Stimulated activated naive CD8-positive, alpha-beta T cell treated with anti-CD3 and anti-CD28 coated beads, Interleukin-15, Interleukin-2, amounts not matched to agents 100 ng/mL and 50 ng/mL, for 24 hours (primary cell): Measurements from ENCODE around the gene CRTC1.

Source experiments
- H3K27ac Mint-ChIP-seq: one replicate; pipeline ENCODE4 v1.8.0; 2021; ENCODE audit warnings: mild to moderate bottlenecking, mixed read lengths
- H3K27me3 Mint-ChIP-seq: one replicate; pipeline ENCODE4 v1.8.0; 2021; ENCODE audit warnings: mixed read lengths
- H3K36me3 Mint-ChIP-seq: one replicate; pipeline ENCODE4 v1.8.0; 2021; ENCODE audit warnings: low read depth, mixed read lengths
- H3K4me1 Mint-ChIP-seq: one replicate; pipeline ENCODE4 v1.8.0; 2021; ENCODE audit warnings: low read depth, mixed read lengths
- H3K4me3 Mint-ChIP-seq: one replicate; pipeline ENCODE4 v1.8.0; 2021; ENCODE audit warnings: mild to moderate bottlenecking, mixed read lengths
- H3K9me3 Mint-ChIP-seq: one replicate; pipeline ENCODE4 v1.8.0; 2021; ENCODE audit warnings: mixed read lengths

Gene CRTC1

DNA sequence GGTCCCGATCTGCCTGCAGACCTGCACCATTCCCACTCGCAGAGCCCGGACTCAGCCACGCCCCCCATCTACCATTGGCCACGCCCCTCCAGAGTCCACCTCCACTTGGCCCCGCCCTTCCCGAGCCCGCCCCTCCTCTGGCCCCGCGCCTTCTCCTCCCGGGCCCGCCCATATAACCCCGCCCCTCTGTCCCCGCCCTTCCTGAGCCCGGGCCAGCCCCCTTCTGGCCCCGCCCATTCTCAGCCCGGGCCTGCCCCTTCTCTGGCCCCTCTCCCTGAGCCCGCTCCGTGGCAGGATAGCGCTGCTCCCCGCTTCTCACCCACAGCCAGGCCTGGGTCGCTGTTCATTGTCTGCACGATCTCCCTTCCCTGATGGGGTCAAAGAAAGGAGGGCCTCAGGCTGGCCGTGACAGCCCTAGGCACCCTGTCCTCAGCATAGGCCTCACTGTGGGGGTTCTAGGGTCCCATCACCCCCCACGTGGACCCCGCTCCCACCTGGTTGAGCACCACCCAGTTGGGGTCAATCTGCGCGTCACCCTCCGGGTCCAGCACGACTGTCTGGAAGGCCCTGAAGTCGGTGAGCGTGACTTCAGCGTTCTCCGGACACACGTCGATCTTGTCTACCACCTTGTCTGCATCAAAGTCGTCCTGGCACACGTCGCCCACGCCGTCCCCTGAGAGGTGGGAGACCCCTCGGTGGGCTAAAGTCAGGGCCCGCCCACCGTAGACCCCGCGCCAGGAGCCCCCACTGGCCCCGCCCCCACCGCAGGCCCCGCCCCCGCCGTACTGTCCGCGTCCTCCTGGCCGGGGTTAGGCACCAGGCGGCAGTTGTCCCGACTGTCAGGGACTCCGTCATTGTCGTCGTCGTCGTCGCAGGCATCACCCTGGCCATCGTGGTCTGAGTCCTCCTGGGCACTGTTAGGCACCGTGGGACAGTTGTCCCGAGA, 102.0 kb downstream of the CRTC1 start:
- Mint-ChIP-seq H3K9me3 (no peaks in the 10 kb centered on the region), H3K4me3 (no peak overlapping the region), H3K36me3 (peaks cover 4% of the 10 kb centered on the region), H3K4me1 (peaks cover 42% of the 10 kb centered on the region), H3K27ac (no peak overlapping the region), H3K27me3 (peaks cover 41% of the 10 kb centered on the region)

DNA sequence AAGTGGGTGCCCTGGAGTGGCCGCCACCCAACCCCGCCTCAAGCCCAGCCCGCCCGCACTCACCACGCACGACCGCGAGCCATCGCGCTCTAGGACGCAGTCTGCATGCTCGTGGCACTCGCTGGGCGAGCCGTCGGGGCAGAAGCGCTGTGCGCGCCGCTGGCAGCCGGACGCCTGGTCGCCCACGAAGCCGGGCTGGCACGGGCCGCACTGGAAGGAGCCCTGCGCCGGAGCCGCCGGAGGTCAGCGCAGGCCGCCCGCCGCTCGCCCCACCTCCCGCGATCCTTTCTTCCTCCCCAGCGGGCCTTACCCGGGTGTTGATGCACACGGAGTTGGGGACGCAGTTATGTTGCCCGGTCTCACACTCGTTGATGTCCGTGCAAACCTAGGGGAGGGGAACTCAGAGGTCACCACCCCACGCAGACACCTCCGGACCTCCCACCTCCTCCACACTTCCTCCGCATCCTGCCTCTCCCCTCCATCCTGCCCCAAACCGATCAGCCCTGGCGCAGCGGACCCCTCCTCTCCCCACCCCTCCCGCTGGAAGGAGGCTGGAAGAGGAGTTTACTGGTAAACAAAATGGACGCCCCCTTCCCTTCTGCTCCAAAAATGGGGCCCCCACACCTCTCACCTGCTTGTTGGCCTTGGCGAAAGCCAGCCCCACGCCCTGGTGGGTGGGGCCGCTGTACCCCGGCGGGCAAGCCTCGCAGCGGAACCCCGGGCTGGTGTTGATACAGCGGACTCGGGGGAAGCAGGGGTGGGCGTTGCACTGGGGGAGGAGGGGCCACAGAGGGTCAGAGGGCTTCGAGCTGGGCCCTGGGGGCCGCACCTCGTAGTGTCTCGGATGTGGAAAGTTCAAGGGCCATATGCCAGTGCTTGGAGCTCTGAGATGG, 105.3 kb downstream of the CRTC1 start:
- Mint-ChIP-seq H3K4me3 (peak overlapping the region; percentile 46), H3K27ac (peak overlapping the region; percentile 2), H3K27me3 (peaks cover 69% of the 10 kb centered on the region), H3K36me3 (peaks cover 4% of the 10 kb centered on the region), H3K9me3 (no peaks in the 10 kb centered on the region), H3K4me1 (peaks cover 43% of the 10 kb centered on the region)

DNA sequence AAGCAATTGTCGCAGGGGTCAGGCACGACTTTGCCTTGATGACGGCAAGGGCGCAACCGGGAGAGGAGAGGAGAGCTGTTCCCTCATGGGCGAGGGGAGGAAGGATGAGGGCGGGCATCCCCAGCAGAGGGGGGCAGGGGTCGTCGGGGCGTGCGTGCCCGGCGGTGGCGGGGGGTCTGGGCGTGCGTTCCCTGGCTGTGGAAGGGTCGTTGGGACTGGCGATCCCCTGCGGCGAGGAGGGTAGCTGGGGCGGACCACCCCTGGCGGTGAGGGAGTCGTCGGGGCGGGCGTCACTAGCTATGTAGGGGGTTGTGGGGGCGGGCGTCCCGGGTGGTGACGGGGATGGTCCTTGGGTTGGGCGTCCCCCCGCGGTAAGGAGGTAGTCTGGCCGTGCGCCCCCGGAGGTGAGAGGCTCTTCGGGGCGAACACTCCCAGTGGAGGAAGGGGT, 106.0 kb downstream of the CRTC1 start:
- H3K4me1 Mint-ChIP-seq: peaks cover 43% of the 10 kb centered on the region
- peak overlapping the region; percentile 46 for H3K4me3 Mint-ChIP-seq
- H3K36me3 Mint-ChIP-seq: peaks cover 4% of the 10 kb centered on the region
- H3K27ac Mint-ChIP-seq: peak overlapping the region; percentile 2
- peaks cover 69% of the 10 kb centered on the region for H3K27me3 Mint-ChIP-seq
- no peaks in the 10 kb centered on the region for H3K9me3 Mint-ChIP-seq

DNA sequence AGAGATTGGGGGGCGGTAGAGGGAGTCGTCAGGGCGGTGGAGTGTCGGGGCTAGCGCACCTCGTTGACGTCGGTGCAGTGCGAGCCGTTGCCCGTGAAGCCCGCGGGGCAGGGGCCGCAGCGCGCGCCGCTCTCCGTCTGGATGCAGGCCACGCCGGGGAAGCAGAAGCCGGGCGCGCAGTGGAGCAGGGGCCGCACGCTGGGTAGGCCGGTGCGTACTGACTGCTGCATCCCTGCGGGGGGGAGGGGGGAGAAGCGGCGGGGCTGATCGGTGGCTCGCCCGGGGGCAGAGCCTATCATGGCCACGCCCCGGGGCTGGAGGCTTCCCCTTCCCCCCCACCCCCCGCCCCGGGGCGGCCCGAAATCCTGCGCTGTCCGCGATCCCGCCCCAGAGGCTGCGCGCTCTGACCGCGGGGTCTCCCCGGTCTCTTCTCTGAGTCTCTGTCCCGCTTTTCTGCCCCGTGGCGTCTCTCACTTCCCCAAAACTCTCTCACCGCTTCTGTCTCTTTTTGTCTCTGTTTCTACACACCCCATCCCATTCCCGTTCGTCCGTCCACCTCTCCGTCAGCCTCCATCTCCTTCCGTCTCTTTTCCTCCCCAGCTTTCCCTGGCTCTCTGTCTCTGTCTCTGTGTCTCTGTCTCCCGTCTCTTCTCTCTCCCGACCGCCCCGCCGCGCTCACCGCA, 106.5 kb downstream of the CRTC1 start:
- no peak overlapping the region for H3K27ac Mint-ChIP-seq
- peaks cover 72% of the 10 kb centered on the region for H3K27me3 Mint-ChIP-seq
- H3K4me3 Mint-ChIP-seq: peak overlapping the region; percentile 66
- H3K4me1 Mint-ChIP-seq: peaks cover 43% of the 10 kb centered on the region
- no peaks in the 10 kb centered on the region for H3K9me3 Mint-ChIP-seq
- peaks cover 4% of the 10 kb centered on the region for H3K36me3 Mint-ChIP-seq

DNA sequence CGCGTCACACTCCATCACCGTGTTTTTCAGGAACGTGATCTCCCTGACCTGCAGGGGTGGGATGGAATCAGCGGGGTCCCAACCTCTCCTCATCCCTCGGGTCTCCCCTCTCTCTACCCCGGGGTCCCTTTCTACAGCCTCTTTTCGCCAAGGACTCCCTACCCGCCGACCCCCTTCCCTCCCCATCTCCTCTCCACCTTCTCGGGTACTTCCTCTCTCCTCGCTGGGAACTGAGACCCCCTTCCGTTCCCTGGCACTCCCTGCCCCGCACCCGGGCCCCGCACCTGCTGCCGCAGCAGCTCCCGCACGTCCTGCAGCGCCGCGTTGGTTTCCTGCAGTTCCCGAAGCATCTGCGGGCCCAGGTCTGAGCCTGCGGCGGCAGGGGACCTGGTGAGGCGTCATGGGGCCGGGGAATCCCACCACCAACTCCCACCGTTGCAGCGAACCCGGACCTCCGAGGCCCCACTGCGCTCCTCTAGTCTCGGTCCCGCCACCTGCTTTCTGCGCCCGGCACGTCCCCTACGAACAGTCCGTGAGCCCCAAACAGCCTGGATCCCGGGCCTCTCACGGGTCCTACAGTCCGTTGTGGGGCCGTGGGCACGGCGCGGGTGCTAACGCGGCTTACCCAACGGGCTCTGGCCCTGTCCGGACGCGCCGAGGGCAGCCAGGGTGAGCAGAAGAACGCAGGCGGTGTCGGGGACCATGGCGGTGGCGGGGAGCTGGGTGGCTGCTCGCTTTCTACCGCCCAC, 107.3 kb downstream of the CRTC1 start, which contains the start of gene COMP:
COMP (minus strand) TSS at position 740 of the 749 bp plus-strand sequence; CDS start at position 704, 36 bp downstream.
- Mint-ChIP-seq H3K27me3 (peaks cover 76% of the 10 kb centered on the region), H3K9me3 (no peaks in the 10 kb centered on the region), H3K4me3 (peak within 1 kb of the TSS; percentile 66), H3K4me1 (peaks cover 38% of the 10 kb centered on the region), H3K27ac (no peak within 1 kb of the TSS), H3K36me3 (peaks cover 4% of the 10 kb centered on the region)

DNA sequence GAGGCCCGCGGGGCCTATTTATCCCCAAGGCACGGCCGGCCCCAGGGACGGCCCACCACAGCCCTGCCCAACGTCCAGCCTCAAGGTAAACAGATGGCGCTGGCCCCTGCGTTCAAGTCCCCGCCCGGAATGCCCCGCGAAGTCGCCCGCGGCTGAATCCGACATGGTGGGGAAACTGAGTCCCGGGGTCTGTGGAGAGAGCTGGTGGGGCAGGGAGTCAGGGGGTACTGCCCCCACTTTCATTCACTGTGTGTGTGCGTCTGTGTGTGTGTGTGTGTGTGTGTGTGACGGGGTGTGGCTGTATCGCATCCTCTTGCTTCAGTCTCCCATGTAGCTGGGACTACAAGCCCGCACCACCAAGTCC, 107.8 kb downstream of the CRTC1 start:
- H3K4me3 Mint-ChIP-seq: no peak overlapping the region
- peaks cover 32% of the 10 kb centered on the region for H3K4me1 Mint-ChIP-seq
- H3K27ac Mint-ChIP-seq: no peak overlapping the region
- H3K27me3 Mint-ChIP-seq: peaks cover 75% of the 10 kb centered on the region
- H3K9me3 Mint-ChIP-seq: no peaks in the 10 kb centered on the region
- peaks cover 4% of the 10 kb centered on the region for H3K36me3 Mint-ChIP-seq

DNA sequence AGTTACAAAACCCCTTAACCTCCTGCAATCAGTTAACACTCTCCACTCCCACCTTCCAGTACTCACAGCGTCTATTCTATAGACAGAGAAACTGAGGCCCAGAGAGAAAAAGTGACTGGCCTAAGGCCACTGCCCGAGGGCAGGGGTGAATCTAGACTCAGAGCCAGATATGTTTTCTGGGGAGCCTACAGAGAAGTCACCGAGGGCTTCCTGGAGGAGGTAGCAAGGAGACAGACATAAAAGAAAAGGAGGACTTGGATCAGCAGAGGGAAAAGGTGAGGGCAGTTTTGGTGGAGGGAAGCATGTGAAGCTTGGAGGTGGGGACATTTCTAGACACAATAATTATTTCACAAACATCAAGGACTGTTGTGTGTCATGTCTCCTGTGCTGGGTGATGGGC, 109.2 kb downstream of the CRTC1 start:
- no peaks in the 10 kb centered on the region for H3K9me3 Mint-ChIP-seq
- H3K4me3 Mint-ChIP-seq: no peak overlapping the region
- H3K36me3 Mint-ChIP-seq: no peaks in the 10 kb centered on the region
- H3K27ac Mint-ChIP-seq: no peak overlapping the region
- H3K4me1 Mint-ChIP-seq: peaks cover 24% of the 10 kb centered on the region
- peaks cover 74% of the 10 kb centered on the region for H3K27me3 Mint-ChIP-seq

DNA sequence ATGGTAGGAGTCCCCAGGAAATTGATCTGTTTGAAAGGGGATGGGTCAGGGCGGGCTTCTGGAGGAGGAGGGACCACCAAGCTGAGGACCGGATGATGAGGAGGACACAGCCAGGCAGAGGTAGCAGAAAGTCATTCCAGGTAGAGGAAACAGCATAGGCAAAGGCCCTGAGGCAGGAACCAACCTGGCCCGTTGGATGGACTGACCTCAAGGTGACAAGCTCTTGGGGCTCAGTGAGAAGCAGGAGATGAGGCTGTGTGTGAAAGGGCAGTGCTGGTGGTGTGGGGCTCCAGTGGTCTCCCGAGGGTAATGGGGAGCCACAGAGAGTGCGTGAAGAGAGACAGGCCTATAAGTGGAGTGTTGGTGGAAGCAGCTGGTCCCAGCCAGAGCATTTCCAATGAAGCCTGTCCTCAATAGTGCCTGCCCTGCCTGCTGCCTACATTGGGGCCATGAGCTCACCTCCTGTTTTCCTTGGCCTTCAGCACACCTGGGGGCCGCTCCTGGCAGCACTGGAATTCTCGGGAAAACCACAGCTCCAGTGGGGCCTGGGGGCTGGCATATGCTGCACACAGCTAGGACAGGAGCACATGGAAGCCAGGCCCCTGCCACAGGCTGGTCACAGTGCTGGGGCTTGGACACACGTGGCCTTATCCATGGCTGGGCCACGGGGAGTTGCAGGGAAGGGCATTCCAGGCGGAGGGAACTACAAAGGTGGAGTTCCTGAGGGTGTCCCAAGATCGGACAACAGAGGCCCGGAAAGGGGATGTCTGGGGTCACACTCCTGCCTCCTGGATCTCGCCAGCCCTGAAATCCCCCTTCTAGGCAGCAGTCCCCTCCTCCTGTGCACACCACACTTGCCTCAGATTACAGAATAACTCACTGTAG, 109.9 kb downstream of the CRTC1 start:
- Mint-ChIP-seq H3K9me3 (no peaks in the 10 kb centered on the region), H3K36me3 (no peaks in the 10 kb centered on the region), H3K4me1 (peaks cover 18% of the 10 kb centered on the region), H3K27ac (no peak overlapping the region), H3K27me3 (peaks cover 75% of the 10 kb centered on the region), H3K4me3 (no peak overlapping the region)

DNA sequence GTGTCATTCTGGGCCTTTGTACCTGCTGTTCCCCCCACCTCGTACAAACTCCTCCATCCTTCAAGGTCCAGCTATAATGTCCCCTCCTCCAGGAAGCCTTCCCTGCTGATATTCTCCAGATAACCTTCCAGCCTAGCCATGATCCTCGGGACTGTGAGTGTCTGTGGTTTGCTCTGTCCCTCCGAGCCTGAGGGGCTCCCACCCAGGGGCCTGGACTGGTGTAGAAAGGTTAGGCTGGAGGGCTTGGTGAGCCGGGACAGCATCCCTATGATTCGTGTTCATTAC, 110.5 kb downstream of the CRTC1 start:
- H3K9me3 Mint-ChIP-seq: no peaks in the 10 kb centered on the region
- no peaks in the 10 kb centered on the region for H3K36me3 Mint-ChIP-seq
- H3K27ac Mint-ChIP-seq: no peak overlapping the region
- H3K27me3 Mint-ChIP-seq: peaks cover 72% of the 10 kb centered on the region
- H3K4me3 Mint-ChIP-seq: no peak overlapping the region
- peaks cover 14% of the 10 kb centered on the region for H3K4me1 Mint-ChIP-seq

DNA sequence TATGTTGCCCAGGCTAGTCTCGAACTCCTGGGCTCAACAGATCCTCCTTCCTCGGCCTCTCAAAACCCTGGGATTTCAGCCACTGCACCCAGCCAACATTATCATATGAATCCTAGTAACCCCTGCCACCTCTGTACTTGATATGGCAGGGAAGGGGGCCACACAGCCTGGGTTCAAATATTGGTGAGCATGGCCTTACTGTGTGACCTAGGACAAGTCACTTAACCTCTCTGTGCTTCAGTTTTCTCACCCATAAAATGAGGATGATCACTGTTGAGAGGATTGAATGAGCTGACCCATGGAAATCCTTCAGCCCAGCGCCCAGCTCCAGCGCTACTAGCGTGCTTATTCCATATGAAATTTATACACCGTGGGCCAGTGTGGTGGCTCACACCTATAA, 111.2 kb downstream of the CRTC1 start:
- Mint-ChIP-seq H3K27ac (no peak overlapping the region), H3K9me3 (no peaks in the 10 kb centered on the region), H3K36me3 (no peaks in the 10 kb centered on the region), H3K4me1 (peaks cover 7% of the 10 kb centered on the region), H3K27me3 (peaks cover 64% of the 10 kb centered on the region), H3K4me3 (no peak overlapping the region)

DNA sequence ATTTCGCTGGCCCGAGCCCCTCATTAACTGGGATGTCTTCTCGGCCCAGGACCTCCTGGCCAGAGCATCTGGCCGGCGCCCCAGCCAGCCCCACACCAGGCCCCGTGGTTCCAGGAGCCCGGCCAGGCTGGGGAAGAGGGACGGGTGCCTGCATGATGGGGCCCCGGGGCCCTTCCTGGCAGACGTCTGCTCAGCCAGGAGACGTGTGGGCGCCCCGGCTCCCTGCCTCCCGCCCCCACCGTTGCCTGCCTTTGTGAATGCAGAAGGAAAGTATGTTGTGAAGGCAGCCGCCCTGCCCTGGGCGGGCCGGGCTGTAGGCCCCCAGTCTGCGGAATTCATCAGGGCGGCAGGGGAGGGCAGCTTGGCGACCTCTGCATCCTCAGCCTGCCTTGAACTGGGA, 112.1 kb downstream of the CRTC1 start:
- peaks cover under 1% of the 10 kb centered on the region for H3K4me1 Mint-ChIP-seq
- H3K36me3 Mint-ChIP-seq: no peaks in the 10 kb centered on the region
- no peak overlapping the region for H3K27ac Mint-ChIP-seq
- no peaks in the 10 kb centered on the region for H3K9me3 Mint-ChIP-seq
- peaks cover 57% of the 10 kb centered on the region for H3K27me3 Mint-ChIP-seq
- H3K4me3 Mint-ChIP-seq: no peak overlapping the region

DNA sequence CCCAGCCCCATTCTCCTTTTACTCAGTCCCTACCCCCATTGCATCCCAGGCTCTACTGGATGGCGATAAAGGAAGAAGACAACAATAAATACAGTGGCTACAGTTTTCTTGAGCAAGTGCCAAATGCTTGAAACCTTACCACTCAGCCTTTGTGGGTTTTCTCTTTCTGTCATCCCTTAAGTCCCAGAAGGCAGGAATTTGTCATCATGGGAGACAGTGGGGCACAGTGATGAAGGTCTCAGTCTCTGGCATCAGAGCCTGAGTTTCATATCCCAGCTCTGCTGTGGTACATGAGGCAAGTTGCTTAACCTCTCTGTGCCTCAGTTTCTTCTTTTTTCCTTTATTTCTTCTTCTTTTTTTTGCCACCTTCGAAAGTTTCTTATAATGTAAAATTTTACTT, 112.8 kb downstream of the CRTC1 start:
- Mint-ChIP-seq H3K9me3 (no peaks in the 10 kb centered on the region), H3K27ac (no peak overlapping the region), H3K4me1 (no peaks in the 10 kb centered on the region), H3K36me3 (no peaks in the 10 kb centered on the region), H3K27me3 (peaks cover 52% of the 10 kb centered on the region), H3K4me3 (no peak overlapping the region)
